Activated naive CD4-positive, alpha-beta T cell (primary cell): ENCODE results near the gene TOMM40.

ENCODE experiments used
- DNase-seq, 4 experiments: peaks; one replicate each; lab custom pipeline; 2025; lab: John Stamatoyannopoulos, UW

The TOMM40 gene

GRCh38 chr19:44927746-44928145 is 36.7 kb downstream of the TOMM40 start:
- no peak for DNase-seq

DNA sequence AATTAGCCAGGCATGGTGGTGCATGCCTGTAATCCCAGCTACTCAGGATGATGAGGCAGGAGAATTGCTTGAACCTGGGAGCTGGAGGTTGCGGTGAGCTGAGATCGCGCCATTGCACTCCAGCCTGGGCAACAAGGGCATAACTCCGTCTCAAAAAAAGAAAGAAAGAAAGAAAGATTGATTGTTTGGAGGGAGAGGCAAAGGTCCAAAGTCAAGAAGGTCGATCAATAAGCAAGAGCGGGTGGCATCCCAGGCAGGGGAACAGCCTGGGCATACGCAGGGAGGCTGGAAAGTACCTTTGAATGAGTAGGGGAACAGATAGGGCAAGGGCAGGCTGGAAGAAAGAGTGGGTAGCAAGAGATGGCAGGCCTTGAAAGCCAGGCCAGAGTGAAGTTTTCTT is 39.0 kb downstream of the TOMM40 start:
- no peak for DNase-seq

GRCh38 chr19:44931541-44931940 is 40.5 kb downstream of the TOMM40 start:
- no peak for DNase-seq

- DNase-seq = no peak
Observed at GRCh38 chr19:44939668-44940067, 48.6 kb downstream of the TOMM40 start.

DNA sequence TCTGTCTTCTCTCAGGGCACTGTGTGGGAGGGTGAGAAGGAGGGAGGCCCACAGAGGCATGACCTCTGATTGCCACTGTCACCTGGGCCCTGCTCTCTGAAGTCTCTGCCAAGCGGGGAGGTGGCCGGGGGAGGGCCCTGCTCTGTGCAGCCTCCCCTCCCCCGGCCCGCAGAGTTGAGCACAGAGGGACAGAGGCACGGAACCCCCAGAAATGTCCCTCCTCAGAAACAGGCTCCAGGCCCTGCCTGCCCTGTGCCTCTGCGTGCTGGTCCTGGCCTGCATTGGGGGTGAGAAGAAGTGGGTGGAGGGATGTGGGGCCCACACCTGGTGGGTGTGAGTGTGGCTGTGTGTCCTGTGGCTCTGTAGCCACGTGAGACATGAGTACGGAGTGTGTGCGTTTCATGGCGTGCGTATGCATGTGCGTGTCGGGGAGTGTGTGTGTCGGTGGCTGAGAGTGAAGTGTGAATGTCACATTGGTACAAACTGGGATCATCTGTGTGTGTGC is 51.1 kb downstream of the TOMM40 start, which contains the start of gene APOC4:
Gene APOC4 (plus strand): TSS at position 171 of the 505 bp plus-strand sequence. CDS start 41 bp downstream, at position 212.
- DNase-seq = no peak

GRCh38 chr19:44943801-44944249 is 52.8 kb downstream of the TOMM40 start:
- no peak for DNase-seq

DNA sequence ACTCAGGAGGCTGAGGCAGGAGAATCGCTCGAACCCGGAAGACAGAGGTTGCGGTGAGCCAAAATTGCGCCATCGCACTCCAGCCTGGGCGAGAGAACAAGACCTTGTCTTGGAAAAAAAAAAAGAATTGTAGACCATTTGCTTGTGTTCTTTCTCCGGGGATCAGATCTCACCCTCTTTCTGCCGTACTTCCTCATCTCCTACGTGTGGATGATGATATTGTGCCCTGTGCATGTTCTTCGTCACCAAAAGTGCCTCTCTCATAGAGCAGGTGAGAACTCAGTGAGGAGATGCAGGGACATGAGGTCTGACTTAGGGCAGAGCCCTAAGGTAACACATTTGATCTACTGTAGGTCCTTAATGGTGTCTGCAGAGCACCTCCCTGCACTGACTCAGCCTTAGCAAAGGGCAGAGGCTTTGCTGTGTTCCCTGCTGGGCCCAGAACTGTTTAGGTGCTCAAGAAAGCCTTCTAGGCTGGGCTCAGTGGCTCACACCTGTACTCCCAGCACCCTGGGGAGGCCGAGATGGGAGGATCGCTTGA is 56.1 kb downstream of the TOMM40 start:
- no peak for DNase-seq

DNA sequence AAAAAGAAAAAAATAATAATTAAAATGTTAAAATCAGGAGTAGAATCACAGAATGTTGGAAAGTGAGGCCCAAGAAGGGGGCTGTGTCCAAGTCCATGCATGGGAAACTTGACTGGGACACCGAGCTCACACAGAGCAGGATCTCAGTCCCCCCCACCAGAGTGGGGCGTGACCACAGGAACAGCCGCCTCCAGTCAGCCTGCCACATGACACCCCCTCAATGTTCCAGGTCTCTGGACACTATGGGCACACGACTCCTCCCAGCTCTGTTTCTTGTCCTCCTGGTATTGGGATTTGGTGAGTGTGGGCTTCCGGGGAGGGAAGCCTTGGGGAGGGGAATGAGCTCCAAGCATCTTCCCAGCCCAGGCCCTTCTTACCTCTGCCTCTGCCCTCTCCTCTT is 57.2 kb downstream of the TOMM40 start:
- no peak for DNase-seq

- no peak for DNase-seq
Observed at GRCh38 chr19:44948763-44949374, 57.8 kb downstream of the TOMM40 start.

DNA sequence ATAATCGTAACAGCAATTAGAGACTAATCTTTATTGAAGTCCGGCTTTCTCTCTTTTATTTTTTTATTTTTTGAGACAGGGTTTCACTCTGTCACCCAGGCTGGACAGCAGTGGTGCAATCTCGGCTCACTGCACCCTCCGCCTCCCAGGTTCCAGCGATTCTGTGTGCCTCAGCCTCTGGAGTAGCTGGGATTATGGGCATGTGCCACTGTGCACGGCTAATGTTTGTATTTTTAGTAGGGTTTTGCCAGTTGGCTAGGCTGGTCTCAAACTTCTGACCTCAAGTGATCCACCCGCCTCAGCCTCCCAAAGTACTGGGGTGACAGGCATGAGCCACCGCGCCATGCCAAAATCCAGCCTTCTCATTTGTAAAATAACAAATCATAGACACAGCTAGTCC is 58.5 kb downstream of the TOMM40 start:
- no peak for DNase-seq

DNA sequence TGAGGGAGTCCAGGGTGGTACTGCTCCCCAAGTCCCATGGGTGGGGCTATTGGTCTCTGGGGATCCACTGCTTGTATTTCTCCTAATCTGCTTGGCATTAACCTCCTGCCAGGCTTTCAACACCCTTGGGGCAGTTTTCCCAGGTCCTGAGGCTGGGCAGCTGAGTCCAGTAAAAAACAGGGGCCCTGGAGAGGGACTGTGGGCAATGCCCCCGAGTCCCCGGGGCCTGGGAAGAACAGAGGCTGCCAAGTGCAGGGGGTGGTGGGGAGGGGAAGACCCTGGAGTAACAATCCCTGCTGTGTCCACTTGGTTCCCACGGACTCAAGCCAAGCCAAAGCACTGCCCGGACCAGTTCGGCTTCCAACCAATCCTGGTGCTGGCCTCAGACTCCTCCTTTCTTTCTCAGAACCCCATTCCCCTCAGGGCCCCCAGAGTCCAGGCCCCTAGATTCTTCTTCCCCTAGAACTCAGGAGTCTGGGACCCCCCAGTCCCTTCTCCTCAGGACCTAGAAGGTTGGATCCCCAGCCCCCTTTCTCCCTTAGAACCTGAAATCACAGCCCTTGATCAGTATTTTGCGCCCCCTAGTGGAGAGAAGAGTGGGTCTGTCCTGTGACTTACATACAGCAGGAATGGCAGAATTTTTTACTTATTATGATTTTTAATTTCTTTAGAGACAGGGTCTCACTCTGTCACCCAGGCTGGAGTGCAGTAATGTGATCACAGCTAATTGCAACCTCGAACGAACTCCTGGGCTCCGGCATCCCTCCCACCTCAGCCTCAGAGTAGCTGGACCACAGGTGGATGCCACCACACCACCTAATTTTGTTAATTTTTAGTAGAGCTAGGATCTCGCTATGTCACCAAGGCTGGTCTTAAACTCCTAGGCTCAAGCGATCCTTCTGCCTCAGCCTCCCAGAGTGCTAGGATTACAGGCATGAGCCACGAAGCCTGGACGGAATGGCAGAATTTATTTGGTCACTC is 60.4 kb downstream of the TOMM40 start:
- peak in 2 of 4 experiments; percentile 16 to 20 for DNase-seq
